Karpas-422 (cell line): Measurements from ENCODE around the gene GRIP1. TPM values are rescaled to one million over a fixed set of nuclear protein-coding genes. Genes with fewer than 3 reads are reported as not detected.
"Not testable (repeated sequence)": the region's sequence is repeated elsewhere in the genome, so short reads cannot be mapped to it uniquely, and the experiment has no call there.

Experiments used
- DNase-seq: peaks from one replicate; pipeline ENCODE4 v3.0.0-alpha.2; 2015
- H2AFZ ChIP-seq: fragments of 200-600 bp; sonication (generic); 2 replicates; pipeline ENCODE4 v1.6.1; 2014; ENCODE audit warnings: antibody characterized with exemption, low read length, mixed read lengths
- H3K27ac ChIP-seq: fragments of 200-600 bp; sonication (generic); 2 replicates; pipeline ENCODE4 v1.5.1; 2014; ENCODE audit warnings: mild to moderate bottlenecking, low read length, moderate library complexity
- H3K27me3 ChIP-seq: fragments of 200-600 bp; sonication (generic); 2 replicates; pipeline ENCODE4 v1.6.1; 2014; ENCODE audit warnings: low read length, mixed read lengths
- H3K36me3 ChIP-seq: fragments of 200-600 bp; sonication (generic); 2 replicates; pipeline ENCODE4 v1.6.1; 2014; ENCODE audit warnings: low read length, mixed read lengths; ENCODE audit not compliant: insufficient read depth
- H3K4me1 ChIP-seq: fragments of 200-600 bp; sonication (generic); 2 replicates; pipeline ENCODE4 v1.6.1; 2014; ENCODE audit warnings: mild to moderate bottlenecking, low read length, mixed read lengths
- H3K4me2 ChIP-seq: fragments of 200-600 bp; sonication (generic); 2 replicates; pipeline ENCODE4 v1.6.1; 2014; ENCODE audit warnings: low read length, low read depth, mild to moderate bottlenecking; ENCODE audit not compliant: poor library complexity, severe bottlenecking
- H3K4me3 ChIP-seq: fragments of 200-600 bp; sonication (generic); 2 replicates; pipeline ENCODE4 v1.5.1; 2014; ENCODE audit warnings: mild to moderate bottlenecking, antibody characterized with exemption, low read length, mixed read lengths
- H3K79me2 ChIP-seq: fragments of 200-600 bp; sonication (generic); 2 replicates; pipeline ENCODE4 v1.6.1; 2014; ENCODE audit warnings: mild to moderate bottlenecking, low read length, mixed read lengths
- H3K9ac ChIP-seq: fragments of 200-600 bp; sonication (generic); 2 replicates; pipeline ENCODE4 v1.6.0; 2014; ENCODE audit warnings: low read length
- H3K9me2 ChIP-seq: fragments of 200-600 bp; sonication (generic), shearing (Covaris generic); replicated peaks from 2 replicates; pipeline ENCODE4 v1.6.0; 2014; ENCODE audit warnings: mild to moderate bottlenecking, low read length, moderate library complexity; ENCODE audit not compliant: insufficient read depth
- H3K9me3 ChIP-seq: fragments of 300-700, 200-600 bp; sonication (generic); 2 replicates; pipeline ENCODE4 v1.6.1; 2014; ENCODE audit warnings: low read length, mixed read lengths
- H4K20me1 ChIP-seq: fragments of 200-600 bp; sonication (generic); 2 replicates; pipeline ENCODE4 v1.6.1; 2014; ENCODE audit warnings: mild to moderate bottlenecking, antibody characterized with exemption, low read length, low read depth; ENCODE audit not compliant: insufficient read depth
- total RNA-seq: library from RNA; depleted of rRNA; stranded (reverse); fragments of >200 nt; shearing (Covaris generic); gene quantifications from 2 replicates; pipeline ENCODE4 v1.2.3, GENCODE V29; 2014; ENCODE audit warnings: low replicate concordance

GRIP1 gene
- total RNA-seq, 1 experiment from 2014 or later, result 4.5 TPM

DNA sequence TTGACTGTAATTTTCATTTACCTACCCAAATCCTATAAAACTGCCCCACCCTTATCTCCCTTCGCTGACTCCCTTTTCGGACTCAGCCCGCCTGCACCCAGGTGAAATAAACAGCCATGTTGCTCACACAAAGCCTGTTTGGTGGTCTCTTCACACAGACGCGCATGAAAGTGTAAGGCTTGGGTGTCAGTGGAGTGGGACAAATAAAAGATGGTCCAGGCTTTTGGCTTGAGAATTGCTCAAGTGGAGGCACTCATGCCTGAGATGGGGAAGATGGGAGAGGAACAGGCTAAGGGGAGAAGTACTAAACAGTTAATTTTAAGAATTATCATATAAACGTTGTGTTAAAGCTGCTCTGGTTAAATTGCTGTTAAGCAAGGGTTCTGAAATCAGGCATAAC is 180.8 kb downstream of the GRIP1 start:
- not testable (repeated sequence) for H3K4me2 ChIP-seq, H3K79me2 ChIP-seq, H3K4me3 ChIP-seq, H3K27ac ChIP-seq, DNase-seq, H3K4me1 ChIP-seq, H3K36me3 ChIP-seq, H3K9me3 ChIP-seq, H2AFZ ChIP-seq, H3K27me3 ChIP-seq, H4K20me1 ChIP-seq, H3K9me2 ChIP-seq, H3K9ac ChIP-seq

DNA sequence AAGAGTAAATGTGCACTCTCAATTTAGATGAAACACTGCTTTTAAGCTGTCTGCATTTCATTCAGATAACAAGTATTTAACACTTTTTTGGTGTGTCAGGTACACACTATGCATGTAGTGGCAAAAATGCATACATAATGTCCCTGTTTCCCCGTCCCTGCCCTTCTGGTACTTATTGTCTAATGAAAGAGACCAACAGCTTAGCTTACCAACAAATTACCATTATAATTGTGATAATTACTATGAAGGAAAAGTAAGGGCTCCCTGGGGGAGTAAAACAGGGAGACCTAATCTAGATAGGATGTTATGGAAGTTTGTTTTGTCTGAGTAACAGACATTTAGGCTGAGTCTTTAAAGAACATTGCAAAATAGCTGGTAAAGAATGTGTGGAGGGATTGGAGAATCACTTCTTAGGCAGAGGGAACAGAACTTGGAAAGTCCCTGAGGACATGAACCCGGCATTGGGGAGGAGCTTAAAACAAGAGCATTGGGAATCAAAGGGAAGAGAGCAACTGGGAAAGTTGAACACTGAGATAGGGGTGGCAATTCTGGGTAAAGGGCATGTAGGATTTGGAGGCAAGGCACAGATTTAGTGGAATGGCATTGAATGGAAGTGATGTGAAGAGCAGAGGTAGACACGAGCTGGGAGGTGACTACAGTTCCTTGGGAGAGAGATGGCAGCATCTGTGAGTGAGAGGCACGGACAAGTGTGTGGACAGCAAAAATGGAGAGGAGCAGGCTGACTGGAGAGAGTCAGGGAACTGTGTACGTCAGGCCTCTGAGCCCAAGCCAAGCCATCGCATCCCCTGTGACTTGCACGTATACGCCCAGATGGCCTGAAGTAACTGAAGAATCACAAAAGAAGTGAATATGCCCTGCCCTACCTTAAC is 181.6 kb downstream of the GRIP1 start:
- H2AFZ ChIP-seq, result no peak overlapping the region

DNA sequence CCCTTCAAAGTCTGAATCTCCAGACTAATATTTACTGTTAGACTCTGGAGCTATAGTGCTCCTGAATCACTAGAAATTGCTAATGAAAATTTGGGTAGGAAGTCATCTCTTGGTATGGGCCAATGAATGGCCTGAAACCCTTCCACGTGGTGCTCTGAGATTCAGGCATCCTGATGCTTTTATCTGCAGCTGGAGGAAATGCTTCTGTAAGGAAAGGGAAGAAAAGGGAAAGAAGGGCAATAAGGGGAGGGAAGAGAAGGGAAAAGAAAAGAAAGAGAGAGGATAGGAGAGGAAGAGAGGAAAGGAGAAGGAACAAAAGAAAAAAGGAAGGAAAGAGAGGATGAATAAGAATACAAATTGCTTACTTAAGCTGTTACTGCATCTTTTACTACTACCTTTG is 182.3 kb downstream of the GRIP1 start:
- Histone ChIP-seq H3K36me3 (no peaks in the 10 kb centered on the region), H2AFZ (no peak overlapping the region), H3K4me1 (0 out of 2 replicates have a peak, but pooled peaks cover 3% of the 10 kb centered on the region), H3K4me3 (no peak overlapping the region), H3K27me3 (no peaks in the 10 kb centered on the region), H3K9me3 (no peaks in the 10 kb centered on the region), H3K4me2 (no peak overlapping the region), H3K79me2 (no peaks in the 10 kb centered on the region), H3K27ac (no peak overlapping the region), H3K9ac (no peak overlapping the region), H3K9me2 (no peaks in the 10 kb centered on the region), H4K20me1 (no peaks in the 10 kb centered on the region)
- DNase-seq, result no peak

More for the DNA sequence above, 181.6 kb downstream of the GRIP1 start:
- no peaks in the 10 kb centered on the region for H3K36me3 ChIP-seq
- H3K4me2 ChIP-seq, result no peak overlapping the region
- no peaks in the 10 kb centered on the region for H3K9me2 ChIP-seq
- H3K9me3 ChIP-seq, result no peaks in the 10 kb centered on the region
- no peaks in the 10 kb centered on the region for H4K20me1 ChIP-seq
- H3K27ac ChIP-seq, result no peak overlapping the region
- H3K79me2 ChIP-seq, result no peaks in the 10 kb centered on the region
- H3K27me3 ChIP-seq, result no peaks in the 10 kb centered on the region
- 0 out of 2 replicates have a peak, but pooled peaks cover 3% of the 10 kb centered on the region for H3K4me1 ChIP-seq
- no peak overlapping the region for H3K9ac ChIP-seq
- no peak overlapping the region for H3K4me3 ChIP-seq
- no peak for DNase-seq

DNA sequence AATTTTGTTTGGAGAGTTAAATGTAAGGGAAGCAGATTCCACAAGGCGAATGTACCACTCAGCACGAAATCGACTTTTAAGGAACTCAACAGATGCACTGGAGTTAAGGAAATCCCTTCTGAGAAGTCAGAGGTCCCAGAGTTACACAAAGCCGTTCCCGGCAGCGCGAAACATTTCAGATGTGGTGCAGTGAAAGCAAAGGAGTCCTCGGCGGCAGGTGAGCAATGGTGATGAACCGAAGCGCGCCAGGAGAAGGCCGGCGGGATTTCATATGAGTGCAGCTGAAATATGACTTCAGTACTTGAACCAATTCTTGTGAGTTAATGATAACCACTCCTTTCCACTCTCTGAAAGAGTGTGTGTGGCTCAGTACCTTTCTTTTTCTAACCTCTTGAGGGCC is 183.2 kb downstream of the GRIP1 start:
- Histone ChIP-seq H3K27me3 (no peaks in the 10 kb centered on the region), H3K4me2 (no peak overlapping the region), H2AFZ (no peak overlapping the region), H3K9me3 (no peaks in the 10 kb centered on the region), H3K4me1 (0 out of 2 replicates have a peak, but pooled peaks cover 3% of the 10 kb centered on the region), H3K27ac (no peak overlapping the region), H3K36me3 (no peaks in the 10 kb centered on the region), H3K79me2 (no peaks in the 10 kb centered on the region), H4K20me1 (no peaks in the 10 kb centered on the region), H3K9me2 (no peaks in the 10 kb centered on the region), H3K4me3 (no peak overlapping the region), H3K9ac (no peak overlapping the region)
- DNase-seq, result no peak

DNA sequence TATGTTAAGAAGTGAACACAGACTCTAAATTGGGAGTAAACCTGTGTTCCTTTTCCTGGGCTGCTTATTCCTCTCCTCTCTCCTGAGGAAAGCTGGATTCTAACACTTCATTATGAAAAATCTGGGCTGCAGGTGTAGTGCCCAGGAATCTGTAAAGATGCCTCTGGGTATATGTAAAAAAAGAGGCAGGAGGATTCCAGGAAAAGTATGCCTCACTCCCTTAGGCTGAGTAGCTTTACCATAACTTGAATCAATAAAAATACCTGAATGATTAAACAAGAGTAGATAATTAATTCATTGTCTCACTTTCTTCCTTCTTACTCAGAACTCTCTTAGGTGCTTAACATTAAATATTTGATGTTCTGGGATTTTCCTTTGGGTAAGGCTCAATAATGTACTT is 185.1 kb downstream of the GRIP1 start:
- H3K27me3 ChIP-seq, result no peaks in the 10 kb centered on the region
- no peak overlapping the region for H3K4me2 ChIP-seq
- no peaks in the 10 kb centered on the region for H3K9me2 ChIP-seq
- no peak for DNase-seq
- no peaks in the 10 kb centered on the region for H4K20me1 ChIP-seq
- no peak overlapping the region for H2AFZ ChIP-seq
- H3K9ac ChIP-seq, result no peak overlapping the region
- H3K27ac ChIP-seq, result no peak overlapping the region
- H3K4me3 ChIP-seq, result no peak overlapping the region
- no peaks in the 10 kb centered on the region for H3K9me3 ChIP-seq
- no peaks in the 10 kb centered on the region for H3K36me3 ChIP-seq
- no peaks in the 10 kb centered on the region for H3K79me2 ChIP-seq
- H3K4me1 ChIP-seq, result 0 out of 2 replicates have a peak, but pooled peaks cover 3% of the 10 kb centered on the region

DNA sequence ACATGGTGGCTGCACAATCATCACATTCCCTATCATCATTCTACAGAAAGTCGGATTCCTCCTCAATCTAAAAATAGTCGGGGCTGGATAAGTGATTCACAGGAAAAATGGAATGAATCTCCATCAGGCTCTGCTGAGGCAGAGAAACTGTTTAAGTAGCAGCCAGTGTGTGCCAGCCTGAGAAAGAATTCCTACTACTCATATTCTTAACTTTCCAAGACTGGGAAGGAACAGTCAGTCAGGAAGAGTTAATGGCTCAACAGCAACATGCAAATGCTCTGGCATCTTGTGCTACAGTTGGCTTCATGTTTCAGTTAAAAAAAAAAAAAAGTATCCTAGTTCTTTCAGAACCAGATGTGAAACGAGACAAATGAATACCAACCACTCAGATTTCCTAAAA is 187.0 kb downstream of the GRIP1 start:
- no peak overlapping the region for H3K4me3 ChIP-seq
- no peak overlapping the region for H2AFZ ChIP-seq
- H3K79me2 ChIP-seq, result no peaks in the 10 kb centered on the region
- no peak overlapping the region for H3K9ac ChIP-seq
- H3K4me1 ChIP-seq, result peaks cover 11% of the 10 kb centered on the region
- no peaks in the 10 kb centered on the region for H3K36me3 ChIP-seq
- no peaks in the 10 kb centered on the region for H4K20me1 ChIP-seq
- H3K27ac ChIP-seq, result no peak overlapping the region
- no peaks in the 10 kb centered on the region for H3K9me3 ChIP-seq
- no peak for DNase-seq
- H3K27me3 ChIP-seq, result no peaks in the 10 kb centered on the region
- H3K4me2 ChIP-seq, result no peak overlapping the region
- no peaks in the 10 kb centered on the region for H3K9me2 ChIP-seq

DNA sequence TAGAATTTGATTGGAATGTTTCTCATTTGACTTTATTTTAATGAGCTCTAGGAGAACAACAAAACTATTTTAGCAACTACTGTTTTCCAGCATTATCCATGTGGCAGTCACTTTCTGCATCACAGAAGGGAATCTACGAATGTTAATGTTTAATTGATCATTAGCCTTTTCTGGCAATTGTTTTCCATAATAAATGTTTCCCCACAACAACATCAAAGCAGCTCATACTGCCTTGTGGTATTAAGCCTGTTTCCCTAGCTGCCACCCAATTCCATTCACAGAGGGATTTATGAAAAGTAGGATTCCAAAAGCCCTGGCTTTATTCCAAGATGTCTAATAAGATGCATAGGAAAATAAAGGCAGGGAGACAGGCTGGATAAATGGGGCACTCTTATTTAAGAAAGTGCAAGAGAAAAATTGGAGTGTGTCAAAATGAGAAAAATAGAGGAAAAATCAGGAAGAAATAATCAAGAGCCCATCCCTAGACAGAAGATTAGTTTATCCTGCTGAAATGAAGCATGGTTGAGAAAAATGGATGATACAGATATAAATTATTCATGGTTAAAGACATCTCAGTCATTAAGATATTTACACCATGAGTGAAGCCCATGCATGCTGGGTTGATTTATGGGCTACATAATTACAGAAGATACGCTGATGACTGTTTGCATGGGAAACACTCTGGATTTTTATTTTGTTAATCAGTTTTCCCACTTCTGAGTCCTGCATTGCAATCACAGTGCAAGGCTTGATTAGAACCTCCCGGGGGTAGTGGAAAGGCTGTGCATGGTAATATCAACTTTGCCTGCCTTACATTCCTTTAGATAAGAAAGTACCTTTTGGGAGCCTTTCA is 196.3 kb downstream of the GRIP1 start:
- no peaks in the 10 kb centered on the region for H3K27me3 ChIP-seq
- no peak overlapping the region for H2AFZ ChIP-seq

DNA sequence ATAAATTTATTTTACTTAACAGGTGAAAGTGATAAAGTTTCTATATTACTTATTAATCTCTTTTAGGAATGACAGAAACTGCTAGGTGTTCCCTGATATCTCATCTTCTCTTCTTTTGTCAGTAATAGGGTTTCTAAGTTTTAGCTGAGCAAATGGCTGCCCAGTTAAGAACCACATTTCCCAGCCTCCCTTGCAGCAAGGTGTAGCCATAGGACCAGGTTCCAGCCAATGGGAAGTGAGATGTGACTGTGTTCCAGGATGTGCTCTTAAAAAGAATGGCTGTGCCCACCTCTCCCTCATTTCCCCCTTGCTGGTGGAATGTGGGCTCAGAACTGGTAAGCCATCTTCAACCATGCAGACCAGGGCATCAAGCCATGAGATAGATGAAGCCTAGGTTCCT is 210.9 kb downstream of the GRIP1 start:
- Histone ChIP-seq H3K36me3 (no peaks in the 10 kb centered on the region), H3K4me3 (no peak overlapping the region), H3K9ac (no peak overlapping the region), H2AFZ (peak overlapping the region; percentile 44), H3K27me3 (no peaks in the 10 kb centered on the region), H4K20me1 (no peaks in the 10 kb centered on the region), H3K4me2 (no peak overlapping the region), H3K4me1 (no peaks in the 10 kb centered on the region), H3K27ac (no peak overlapping the region), H3K79me2 (no peaks in the 10 kb centered on the region), H3K9me2 (no peaks in the 10 kb centered on the region; the same call in 1 of the 2 replicates), H3K9me3 (no peaks in the 10 kb centered on the region)
- DNase-seq, result peak; percentile 69

More for the DNA sequence above, 196.3 kb downstream of the GRIP1 start:
- no peak for DNase-seq
- no peaks in the 10 kb centered on the region for H4K20me1 ChIP-seq
- no peaks in the 10 kb centered on the region for H3K9me2 ChIP-seq
- H3K4me1 ChIP-seq, result peaks cover 7% of the 10 kb centered on the region
- H3K27ac ChIP-seq, result no peak overlapping the region
- no peak overlapping the region for H3K4me2 ChIP-seq
- no peaks in the 10 kb centered on the region for H3K9me3 ChIP-seq
- H3K9ac ChIP-seq, result no peak overlapping the region
- no peak overlapping the region for H3K4me3 ChIP-seq
- H3K79me2 ChIP-seq, result no peaks in the 10 kb centered on the region
- H3K36me3 ChIP-seq, result no peaks in the 10 kb centered on the region
